Activated CD4-positive, alpha-beta memory T cell treated with anti-CD3 and anti-CD28 coated beads for 36 hours (primary cell): Measurements from ENCODE around the gene C6orf136. TPM values are rescaled to one million over a fixed set of nuclear protein-coding genes. Genes with fewer than 3 reads are reported as not detected.

Source experiments
- CTCF ChIA-PET: fragments of 350-600 bp; sonication (Branson Sonifier 250); formaldehyde crosslinking; loops from one replicate; lab custom pipeline; 2021; ENCODE audit warnings: antibody characterized with exemption, inconsistent platforms; lab: Charles Lee
- POLR2A ChIA-PET: fragments of 350-600 bp; sonication (Branson Sonifier 250); formaldehyde crosslinking; loops from one replicate; lab custom pipeline; 2021; ENCODE audit warnings: antibody characterized with exemption; lab: Charles Lee
- DNase-seq: peaks from one replicate; pipeline ENCODE4 v3.0.0-alpha.2; 2020
- H3K27ac Mint-ChIP-seq: one replicate; pipeline ENCODE4 v1.8.0; 2021; ENCODE audit warnings: mixed read lengths
- H3K27me3 Mint-ChIP-seq: one replicate; pipeline ENCODE4 v1.8.0; 2021; ENCODE audit warnings: mixed read lengths
- H3K36me3 Mint-ChIP-seq: one replicate; pipeline ENCODE4 v1.8.0; 2021; ENCODE audit warnings: mixed read lengths
- H3K4me1 Mint-ChIP-seq: one replicate; pipeline ENCODE4 v1.8.0; 2021; ENCODE audit warnings: low read depth, mixed read lengths
- H3K4me3 Mint-ChIP-seq: one replicate; pipeline ENCODE4 v1.8.0; 2021; ENCODE audit warnings: mild to moderate bottlenecking, mixed read lengths
- H3K9me3 Mint-ChIP-seq: one replicate; pipeline ENCODE4 v1.8.0; 2021; ENCODE audit warnings: mixed read lengths
- intact Hi-C: fragments of 100-400 bp; cut with micrococcal nuclease; formaldehyde crosslinking; loops from one replicate; pipeline ENCODE4 v1.15.1; 2023
- total RNA-seq, 2 experiments: library from RNA; stranded (reverse); gene quantifications; one replicate each; pipeline ENCODE4 v1.2.3, GENCODE V29; 2021

C6orf136 gene
- total RNA-seq, 2 experiments from 2014 or later: 32.7 to 37.5 TPM

GRCh38 chr6:30682143-30683117, 35.5 kb downstream of the C6orf136 start:
- Mint-ChIP-seq H3K36me3 (peaks cover 80% of the 10 kb centered on the region), H3K27me3 (no peaks in the 10 kb centered on the region), H3K4me1 (peaks cover 11% of the 10 kb centered on the region), H3K9me3 (no peaks in the 10 kb centered on the region), H3K4me3 (peak overlapping the region; percentile 100), H3K27ac (peak overlapping the region; percentile 99)
- DNase-seq: peak; percentile 95
- intact Hi-C loops: loop anchor here (1.0 to 5.0 kb wide), 8 partner anchors 9 to 194 kb away; partner anchors contain the start of genes ABCF1, DHX16, GNL1 and HLA-E
- CTCF ChIA-PET: interaction anchor here (0.6 to 19.8 kb wide), 5 partner anchors 9 to 387 kb away, joined by 3 to 628 read pairs (median 3); partner anchors contain the start of genes MDC1, MRPS18B, NRM and TUBB
- POLR2A ChIA-PET: interaction anchor here (0.5 to 14.8 kb wide), 8 partner anchors 8 to 191 kb away, joined by 3 to 209 read pairs (median 4); partner anchors contain the start of genes ABCF1, DHX16, MDC1 and NRM

- CTCF ChIA-PET: interaction anchor here (19.8 kb wide), 1 partner anchor 43 kb away, joined by 628 read pairs; the partner anchor contains the start of genes MDC1 and TUBB
- peak; percentile 13 for DNase-seq
- Mint-ChIP-seq H3K9me3 (no peaks in the 10 kb centered on the region), H3K4me1 (peaks cover 19% of the 10 kb centered on the region), H3K27me3 (no peaks in the 10 kb centered on the region), H3K4me3 (peak overlapping the region; percentile 100), H3K36me3 (peaks cover 81% of the 10 kb centered on the region), H3K27ac (peak overlapping the region; percentile 99)
- intact Hi-C loops: loop anchor here (2.0 to 5.0 kb wide), 3 partner anchors 111 to 195 kb away; partner anchors contain the start of genes ABCF1, GNL1, HLA-E and PRR3
- POLR2A ChIA-PET: interaction anchor here (0.8 to 14.8 kb wide), 6 partner anchors 7 to 86 kb away, joined by 4 to 209 read pairs (median 11); partner anchors contain the start of genes MDC1, NRM and TUBB
These were observed 36.4 kb downstream of the C6orf136 start for GRCh38 chr6:30683183-30683979.

- Mint-ChIP-seq H3K4me3 (peak overlapping the region; percentile 100), H3K9me3 (no peaks in the 10 kb centered on the region), H3K4me1 (peaks cover 22% of the 10 kb centered on the region), H3K36me3 (peaks cover 76% of the 10 kb centered on the region), H3K27me3 (no peaks in the 10 kb centered on the region), H3K27ac (peak overlapping the region; percentile 99)
- ChIA-PET POLR2A (interaction anchor here (0.8 to 14.8 kb wide), 3 partner anchors 38 to 69 kb away, joined by 4 to 209 read pairs (median 15); partner anchors contain the start of genes MDC1 and TUBB), CTCF (interaction anchor here (19.8 kb wide), 1 partner anchor 43 kb away, joined by 628 read pairs; the partner anchor contains the start of genes MDC1 and TUBB)
- no peak for DNase-seq
- intact Hi-C loops: loop anchor here (2.0 to 5.0 kb wide), 3 partner anchors 112 to 195 kb away; partner anchors contain the start of genes ABCF1, GNL1, HLA-E and PRR3
These were observed 37.0 kb downstream of the C6orf136 start for GRCh38 chr6:30683980-30684338.

- peaks cover 71% of the 10 kb centered on the region for H3K36me3 Mint-ChIP-seq
- intact Hi-C loops: loop anchor here (5.0 kb wide), 3 partner anchors 112 to 673 kb away; partner anchors contain the start of genes ABCF1, GNL1, HLA-B and PRR3
- H3K4me1 Mint-ChIP-seq: peaks cover 26% of the 10 kb centered on the region
- no peaks in the 10 kb centered on the region for H3K9me3 Mint-ChIP-seq
- peak; percentile 78 for DNase-seq
- H3K27me3 Mint-ChIP-seq: no peaks in the 10 kb centered on the region
- H3K4me3 Mint-ChIP-seq: peak overlapping the region; percentile 100
- H3K27ac Mint-ChIP-seq: peak overlapping the region; percentile 99
- ChIA-PET POLR2A (interaction anchor here (0.8 to 14.8 kb wide), 4 partner anchors 37 to 72 kb away, joined by 4 to 209 read pairs (median 11); partner anchors contain the start of genes MDC1 and TUBB), CTCF (interaction anchor here (19.8 kb wide), 1 partner anchor 42 kb away, joined by 628 read pairs; the partner anchor contains the start of genes MDC1 and TUBB)
These were observed 37.6 kb downstream of the C6orf136 start for GRCh38 chr6:30684386-30685156.

- peak; percentile 48 for DNase-seq
- Mint-ChIP-seq H3K27me3 (no peaks in the 10 kb centered on the region), H3K9me3 (no peaks in the 10 kb centered on the region), H3K27ac (peak overlapping the region; percentile 99), H3K4me1 (peaks cover 34% of the 10 kb centered on the region), H3K4me3 (peak overlapping the region; percentile 100), H3K36me3 (peaks cover 64% of the 10 kb centered on the region)
- ChIA-PET POLR2A (interaction anchor here (1.1 to 14.8 kb wide), 4 partner anchors 36 to 72 kb away, joined by 7 to 209 read pairs (median 12); partner anchors contain the start of genes MDC1, MRPS18B, PPP1R10 and TUBB), CTCF (interaction anchor here (0.7 to 19.8 kb wide), 2 partner anchors 41 to 68 kb away, joined by 3 to 628 read pairs; partner anchors contain the start of genes MDC1, MRPS18B and TUBB)
- intact Hi-C loops: loop anchor here (1.0 to 5.0 kb wide), 2 partner anchors 68 to 672 kb away; partner anchors contain the start of genes HLA-B, MRPS18B and PPP1R10
These were observed 38.5 kb downstream of the C6orf136 start for GRCh38 chr6:30685157-30686008.

GRCh38 chr6:30686009-30686907, 39.3 kb downstream of the C6orf136 start, which contains the start of gene PPP1R18:
Gene PPP1R18 (minus strand): TSS chr6:30686645. CDS start chr6:30686018, 627 bp downstream.
- ChIA-PET POLR2A (interaction anchor here (1.1 to 14.8 kb wide), 4 partner anchors 35 to 73 kb away, joined by 7 to 209 read pairs (median 12); partner anchors contain the start of genes MDC1, MRPS18B, PPP1R10 and TUBB), CTCF (interaction anchor here (19.8 kb wide), 1 partner anchor 41 kb away, joined by 628 read pairs; the partner anchor contains the start of genes MDC1 and TUBB)
- no peaks in the 10 kb centered on the region for H3K9me3 Mint-ChIP-seq
- peaks cover 57% of the 10 kb centered on the region for H3K36me3 Mint-ChIP-seq
- peak within 1 kb of the TSS; percentile 100 for H3K4me3 Mint-ChIP-seq
- no peaks in the 10 kb centered on the region for H3K27me3 Mint-ChIP-seq
- peak within 1 kb of the TSS; percentile 99 for H3K27ac Mint-ChIP-seq
- DNase-seq: peak; percentile 91
- intact Hi-C loops: loop anchor here (1.0 to 5.0 kb wide), 2 partner anchors 69 to 671 kb away; partner anchors contain the start of genes HLA-B, MRPS18B and PPP1R10
- H3K4me1 Mint-ChIP-seq: peaks cover 34% of the 10 kb centered on the region

GRCh38 chr6:30686908-30687658, 40.1 kb downstream of the C6orf136 start:
- Mint-ChIP-seq H3K4me3 (peak overlapping the region; percentile 100), H3K27ac (peak overlapping the region; percentile 99), H3K9me3 (no peaks in the 10 kb centered on the region), H3K36me3 (peaks cover 49% of the 10 kb centered on the region), H3K4me1 (peaks cover 38% of the 10 kb centered on the region), H3K27me3 (no peaks in the 10 kb centered on the region)
- POLR2A ChIA-PET: interaction anchor here (0.6 to 14.8 kb wide), 4 partner anchors 12 to 155 kb away, joined by 3 to 209 read pairs (median 4); partner anchors contain the start of genes MDC1 and TUBB
- intact Hi-C loops: loop anchor here (1.0 to 5.0 kb wide), 2 partner anchors 70 to 670 kb away; partner anchors contain the start of genes HLA-B, MRPS18B and PPP1R10
- DNase-seq: peak; percentile 90
- CTCF ChIA-PET: interaction anchor here (0.6 to 3.0 kb wide), 5 partner anchors 8 to 1129 kb away, joined by 3 to 25 read pairs (median 8); no protein-coding TSS in a partner anchor
